Measurements from ENCODE around the gene EPM2A.
"Not testable (repeated sequence)": the region's sequence is repeated elsewhere in the genome, so short reads cannot be mapped to it uniquely, and the experiment has no call there.

The EPM2A gene

DNA sequence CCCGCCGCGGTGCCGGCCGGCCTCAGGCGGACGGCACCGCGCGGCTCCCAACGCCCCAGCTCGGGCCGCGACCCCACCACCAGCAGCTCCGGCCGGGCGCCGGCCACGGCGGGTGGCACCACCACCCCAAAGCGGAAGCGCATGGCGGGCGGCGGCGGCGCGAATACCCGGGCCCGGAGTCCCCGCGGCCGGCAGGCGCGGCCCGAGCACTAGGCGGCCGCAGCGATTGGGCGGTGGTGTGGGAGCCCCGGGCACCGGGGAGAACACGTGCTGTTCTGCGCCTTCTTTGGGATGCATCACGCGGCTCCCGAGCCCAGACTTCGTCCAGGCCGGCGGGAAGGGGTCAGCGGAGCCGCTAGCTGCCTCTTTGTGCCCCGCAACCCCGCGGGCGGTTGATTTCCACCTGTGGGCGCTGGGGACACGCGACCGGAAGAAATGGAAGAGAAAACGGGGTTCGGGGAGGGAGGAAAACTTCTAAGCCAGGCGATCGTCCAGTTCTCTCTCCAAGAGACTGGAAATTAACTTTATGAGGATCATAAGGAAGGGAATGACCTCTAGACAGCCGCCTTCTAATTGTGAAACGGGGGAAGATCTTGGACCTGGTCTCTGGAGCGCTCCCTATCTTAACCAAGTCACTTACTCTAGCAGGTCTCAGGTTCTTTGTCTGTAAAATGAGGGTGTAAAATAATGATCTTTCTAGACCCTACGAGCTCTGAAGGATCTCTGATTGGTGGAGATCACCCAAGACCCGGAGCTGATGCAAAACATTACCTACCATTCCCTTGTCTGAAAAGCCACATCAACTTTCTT lies at the start of gene EPM2A:
Gene EPM2A, minus strand, starts transcription at position 165 of the 810 bp plus-strand sequence. Its CDS starts 22 bp downstream, at position 143.
- DNase-seq, result peak; percentile 29

DNA sequence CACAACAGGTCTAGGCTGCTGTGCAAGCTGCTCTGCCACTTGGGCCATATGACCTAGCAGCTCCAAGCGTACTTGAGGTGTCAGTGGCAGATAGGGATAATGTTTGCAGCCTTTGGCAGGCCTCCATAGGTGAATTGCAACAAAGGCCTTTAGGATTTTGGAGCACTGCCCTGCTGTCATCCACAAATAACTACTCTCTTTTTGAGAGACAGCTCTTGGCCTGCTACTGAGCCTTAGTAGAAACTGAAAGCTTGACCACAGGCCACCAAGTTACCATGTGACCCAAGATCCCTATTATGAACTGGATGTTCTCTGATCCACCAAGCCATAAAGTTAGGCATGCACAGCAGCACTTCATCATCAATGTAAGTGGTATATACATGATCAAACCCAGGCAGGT lies 49.4 kb upstream of the EPM2A start:
- no peak for DNase-seq

DNA sequence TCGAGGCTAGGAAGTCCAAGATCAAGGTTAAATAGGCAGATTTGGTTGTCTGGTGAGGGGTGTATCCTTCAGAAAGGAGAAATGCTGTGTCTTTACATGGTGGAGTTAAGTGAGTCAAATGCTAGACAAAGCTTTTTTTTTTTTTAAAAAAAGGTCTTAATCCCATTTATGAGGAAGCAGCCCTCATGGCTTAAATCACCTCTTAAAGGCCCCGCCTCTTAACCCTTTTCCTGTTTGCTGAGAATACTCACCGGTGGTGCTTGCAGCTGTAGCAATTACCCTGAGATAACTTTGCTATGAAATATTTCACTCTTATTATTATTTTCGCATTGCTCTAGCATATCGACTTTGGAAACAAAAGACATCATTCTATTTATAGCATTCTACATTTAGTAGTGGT lies 48.5 kb upstream of the EPM2A start:
- no peak for DNase-seq

DNA sequence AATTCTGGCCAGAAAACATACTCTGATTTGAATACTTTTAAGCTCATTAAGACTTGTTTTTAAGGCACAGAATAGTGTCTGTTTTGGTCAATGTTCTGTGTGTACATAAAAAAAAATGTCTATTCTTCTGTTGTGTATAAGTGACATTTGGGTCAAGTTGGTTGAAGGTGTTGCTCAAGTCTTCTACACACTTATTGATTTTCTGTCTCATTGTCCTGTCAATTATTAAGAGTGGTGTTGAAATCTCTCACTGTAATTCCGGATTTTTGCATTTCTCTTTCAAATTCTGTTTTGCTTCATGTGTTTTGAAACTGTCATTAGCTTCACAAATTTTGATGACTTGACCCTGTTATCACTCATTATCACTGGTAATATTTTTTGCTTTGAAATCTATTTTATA lies 37.5 kb upstream of the EPM2A start:
- no peak for DNase-seq

DNA sequence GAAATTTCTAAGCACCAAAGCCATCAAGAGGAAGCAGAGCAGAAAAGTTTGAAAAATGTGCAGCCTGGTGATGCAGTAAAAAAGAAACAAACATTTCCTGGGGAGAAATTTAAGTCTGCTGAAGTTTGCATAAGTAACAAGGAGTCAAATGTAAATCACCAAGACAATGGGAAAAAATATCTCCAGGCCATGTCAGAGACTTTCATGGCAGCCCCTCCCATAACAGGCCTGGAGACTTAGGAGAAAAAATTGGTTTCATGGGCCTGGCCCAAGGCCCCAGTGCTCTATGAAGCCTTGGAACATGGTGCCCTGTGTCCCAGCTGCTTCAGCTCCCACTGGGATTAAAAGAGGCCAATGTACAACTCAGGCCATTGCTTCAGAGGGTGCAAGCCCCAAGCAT lies 30.1 kb upstream of the EPM2A start:
- no peak for DNase-seq

DNA sequence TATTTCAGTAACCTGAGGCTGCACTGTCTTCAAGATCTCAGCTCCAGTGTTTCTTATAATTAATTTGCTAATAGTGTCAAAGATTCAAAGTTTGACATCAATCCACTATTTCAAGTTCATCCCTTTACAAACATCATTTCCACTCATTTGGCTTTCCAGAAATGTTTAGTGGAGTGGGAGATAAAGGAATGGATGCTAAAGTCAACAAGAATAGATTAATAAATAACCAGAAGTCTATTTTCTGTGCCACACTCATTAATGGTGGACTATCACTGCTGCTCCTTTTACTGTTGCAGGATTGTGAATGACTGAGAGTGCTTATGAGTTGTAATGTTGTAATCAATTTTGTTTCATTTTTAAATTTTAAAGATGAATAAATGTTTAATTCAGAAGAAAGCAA lies 28.4 kb upstream of the EPM2A start:
- DNase-seq, result no peak

DNA sequence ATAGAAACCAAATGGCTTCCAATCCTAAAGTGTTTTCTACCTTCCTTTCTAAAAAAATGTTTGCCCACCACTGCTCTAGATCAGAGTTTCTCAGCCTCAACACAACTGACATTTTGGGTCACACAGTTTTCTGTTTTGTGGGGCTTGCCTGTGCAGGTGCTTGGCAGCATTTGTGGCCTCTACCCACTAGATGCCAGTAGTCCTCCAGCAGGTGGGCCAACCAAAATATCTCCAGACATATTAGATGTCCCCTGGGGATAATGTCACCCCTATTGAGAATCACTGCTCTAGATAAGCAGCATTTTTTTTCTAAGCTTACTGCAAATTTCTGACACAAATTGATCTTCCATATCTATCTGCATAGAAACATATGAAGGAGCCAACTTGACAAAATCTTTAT lies 26.3 kb upstream of the EPM2A start:
- DNase-seq, result no peak

DNA sequence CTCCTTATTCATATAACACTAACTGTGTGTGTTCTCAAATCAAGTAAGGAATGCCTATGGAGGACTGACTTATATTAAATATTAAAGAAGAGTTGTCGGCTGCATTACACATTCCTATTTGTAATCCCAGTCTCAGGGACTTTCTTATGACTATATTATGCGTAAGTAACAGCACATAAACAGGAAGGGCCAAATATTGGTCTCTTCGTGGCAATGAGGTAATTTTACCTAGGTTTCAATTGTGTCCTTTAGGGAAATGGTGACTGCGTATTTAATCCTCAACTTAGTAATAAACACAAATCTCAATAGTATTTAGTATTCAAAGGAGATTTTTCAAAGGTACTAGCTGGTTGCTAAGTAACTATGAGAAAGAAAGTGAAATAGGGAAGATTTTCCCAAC lies 22.8 kb upstream of the EPM2A start:
- no peak for DNase-seq

DNA sequence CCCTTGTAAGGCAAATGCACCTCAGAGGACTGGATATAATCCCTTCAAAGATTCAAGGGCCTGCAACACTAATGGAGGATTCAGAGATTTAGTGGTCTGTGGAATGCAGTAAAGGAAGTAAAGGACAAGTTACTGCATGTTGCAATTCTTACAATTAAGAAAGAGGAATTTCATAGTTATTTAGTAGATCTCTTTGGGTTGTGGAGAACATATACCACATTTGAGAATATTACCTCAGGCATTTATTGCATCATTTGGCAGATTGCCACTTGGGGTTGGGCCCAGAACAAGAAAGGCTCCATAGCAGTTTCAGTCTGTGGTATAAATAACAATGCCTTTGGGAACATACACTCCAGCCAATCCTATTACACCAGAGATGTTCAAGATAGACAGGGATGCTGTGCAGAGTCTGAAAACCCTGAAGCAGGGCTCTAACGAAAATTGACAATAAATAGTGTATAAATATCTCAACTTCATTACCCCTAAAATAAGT lies 20.9 kb upstream of the EPM2A start:
- DNase-seq, result no peak

DNA sequence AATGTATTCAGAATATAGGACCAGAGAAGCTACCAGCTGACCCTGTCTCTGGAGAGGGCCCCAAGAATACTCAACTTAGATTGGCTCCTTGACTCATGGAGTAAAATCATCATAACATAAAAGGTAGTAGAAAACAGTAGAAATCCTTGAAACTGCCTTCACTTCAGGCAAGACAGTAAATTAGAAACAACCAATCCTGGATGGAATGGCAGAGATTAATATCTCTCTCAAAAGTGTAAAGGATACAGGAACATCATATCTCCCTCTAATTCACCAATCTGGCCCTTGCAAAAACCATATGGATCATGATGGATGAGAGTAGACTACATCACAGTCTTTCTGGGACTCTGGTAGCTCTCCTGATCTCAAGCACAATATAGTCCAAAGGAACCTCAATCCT lies 20.4 kb upstream of the EPM2A start:
- DNase-seq, result no peak

DNA sequence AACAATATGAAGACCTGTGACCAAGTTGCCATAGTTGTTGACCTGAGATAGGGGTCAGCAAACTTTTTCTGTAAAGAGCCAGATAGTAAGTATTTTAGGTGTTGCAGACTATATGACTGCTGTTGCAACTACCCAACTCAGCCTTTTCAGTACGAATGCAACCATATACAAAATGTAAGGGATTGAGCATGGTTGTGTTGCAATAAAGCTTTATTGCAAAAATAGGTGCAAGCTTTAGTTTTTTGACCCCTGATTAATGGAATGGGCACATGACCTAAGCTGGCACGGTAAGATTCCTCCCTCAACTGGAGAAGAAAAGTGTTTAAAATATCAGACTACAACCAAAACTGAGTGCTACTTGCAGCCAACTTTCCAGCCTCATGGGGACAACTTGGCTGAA lies 17.3 kb upstream of the EPM2A start:
- no peak for DNase-seq

DNA sequence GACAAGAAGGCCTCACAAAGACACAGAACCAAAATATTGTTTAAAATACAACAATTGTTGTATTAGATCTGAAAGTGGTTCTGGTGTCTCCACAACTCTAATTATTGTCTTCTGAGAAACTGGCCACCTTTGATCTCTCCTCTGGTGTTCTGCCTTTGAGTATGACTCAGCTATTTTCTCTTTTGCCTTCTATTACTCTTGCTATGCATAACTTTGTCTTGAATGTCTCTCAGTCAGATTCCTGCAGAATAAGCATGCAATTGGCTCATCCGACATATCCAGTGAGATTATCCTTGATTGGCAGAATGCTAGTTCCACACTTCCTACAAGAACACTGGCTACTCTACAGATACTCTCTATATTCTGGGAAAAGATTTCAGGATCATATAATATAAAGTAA lies 14.3 kb upstream of the EPM2A start:
- DNase-seq, result no peak

DNA sequence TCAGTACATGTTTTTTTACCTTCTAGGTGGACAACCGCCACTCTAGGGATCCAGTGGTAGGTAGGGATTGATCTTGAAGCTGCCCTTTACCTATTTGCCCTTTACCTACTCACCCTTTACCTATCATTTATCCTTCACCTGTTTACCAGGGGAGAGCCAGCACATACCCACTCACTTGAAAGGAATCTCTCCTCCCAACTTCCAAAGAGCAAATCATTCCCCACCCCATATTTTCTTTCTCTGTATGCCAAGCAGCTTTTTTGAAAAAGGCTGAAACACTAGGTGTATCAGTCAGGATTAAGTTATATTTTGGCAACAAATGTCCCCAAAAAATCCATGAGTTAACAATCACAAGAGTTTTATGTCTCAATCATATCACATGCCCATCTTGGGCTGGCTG lies 10.5 kb upstream of the EPM2A start:
- DNase-seq, result no peak

DNA sequence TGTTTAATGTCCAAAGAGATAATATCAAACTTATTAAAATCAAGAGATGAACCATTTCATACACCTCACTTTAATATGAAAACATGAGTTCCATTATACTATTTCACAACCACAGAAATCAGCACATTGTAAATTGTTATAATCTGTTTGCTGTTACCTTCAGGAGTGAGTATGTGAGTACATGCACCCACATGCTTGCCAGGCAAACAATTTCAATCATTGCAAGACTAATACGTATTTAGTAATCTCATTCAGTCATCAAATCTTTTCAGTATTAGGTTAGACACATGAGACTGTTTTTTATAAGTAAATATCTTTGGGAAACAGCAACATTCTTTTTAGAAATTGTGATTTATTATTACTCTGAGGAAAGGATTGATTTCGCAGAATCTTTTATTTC lies 9.3 kb upstream of the EPM2A start:
- no peak for DNase-seq

DNA sequence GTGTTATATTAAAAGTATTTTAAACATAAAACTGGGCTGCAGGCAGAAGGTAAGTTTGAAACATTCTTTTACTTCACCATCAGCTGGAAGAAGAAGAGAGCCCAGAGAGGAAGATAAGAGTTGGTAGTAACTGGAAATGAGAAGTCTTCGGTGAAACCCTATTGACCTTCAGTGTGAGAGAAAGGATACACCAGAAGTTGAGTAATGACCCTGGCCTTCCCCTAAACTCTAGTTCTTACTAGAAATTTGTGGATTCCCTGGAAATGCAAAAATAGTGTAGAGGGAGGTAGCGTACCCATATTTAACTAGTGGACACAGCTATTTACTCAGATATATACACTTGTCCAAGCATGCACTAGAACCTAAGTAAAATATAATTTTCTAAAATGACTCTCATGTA lies 8.0 kb upstream of the EPM2A start:
- DNase-seq, result no peak

DNA sequence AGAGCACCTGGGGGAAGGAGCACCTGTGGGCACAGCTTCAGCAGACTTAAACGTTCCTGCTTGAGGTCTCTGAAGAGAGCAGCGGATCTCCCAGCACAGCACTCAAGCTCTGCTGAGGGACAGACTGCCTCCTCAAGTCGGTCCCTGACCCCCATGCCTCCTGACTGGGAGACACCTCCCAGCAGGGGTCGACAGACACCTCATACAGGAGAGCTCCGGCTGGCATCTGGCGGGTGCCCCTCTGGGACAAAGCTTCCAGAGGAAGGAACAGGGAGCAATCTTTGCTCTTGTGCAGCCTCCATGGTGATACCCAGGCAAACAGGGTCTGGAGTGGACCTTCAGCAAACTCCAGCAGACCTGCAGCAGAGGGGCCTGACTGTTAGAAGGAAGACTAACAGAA lies 7.2 kb upstream of the EPM2A start:
- DNase-seq, result not testable (repeated sequence)

DNA sequence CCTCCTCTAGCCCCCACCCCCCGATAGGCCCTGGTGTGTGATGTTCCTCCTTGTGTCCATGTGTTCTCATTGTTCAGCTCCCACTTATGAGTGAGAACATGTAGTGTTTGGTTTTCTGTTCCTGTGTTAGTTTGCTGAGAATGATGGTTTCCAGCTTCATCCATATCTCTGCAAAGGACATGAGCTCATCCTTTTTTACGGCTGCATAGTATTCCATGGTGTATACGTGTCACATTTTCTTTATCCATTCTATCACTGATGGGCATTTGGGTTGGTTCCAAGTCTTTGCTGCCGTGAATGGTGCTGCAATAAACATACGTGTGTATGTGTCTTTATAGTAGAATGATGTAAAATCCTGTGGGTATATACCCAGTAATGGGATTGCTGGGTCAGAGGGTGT lies 4.4 kb upstream of the EPM2A start:
- not testable (repeated sequence) for DNase-seq

DNA sequence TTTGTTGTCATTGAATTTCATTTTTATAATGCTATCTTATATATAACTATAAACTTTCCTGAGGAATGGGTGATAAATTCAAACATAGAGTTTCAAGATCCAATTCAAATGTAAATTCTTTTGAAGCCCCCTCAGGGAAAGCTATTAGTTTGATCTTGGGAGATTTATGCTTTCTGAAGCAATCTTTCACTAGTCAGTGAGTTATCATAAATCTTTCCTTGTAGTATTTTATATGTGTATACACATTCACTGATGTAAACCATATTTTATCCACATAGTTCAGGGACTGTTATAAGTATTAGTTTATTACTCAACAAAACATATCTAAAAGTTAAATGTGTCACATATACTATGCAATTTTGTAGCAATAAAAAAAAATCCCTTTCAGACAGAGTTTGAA lies 2.9 kb upstream of the EPM2A start:
- no peak for DNase-seq

DNA sequence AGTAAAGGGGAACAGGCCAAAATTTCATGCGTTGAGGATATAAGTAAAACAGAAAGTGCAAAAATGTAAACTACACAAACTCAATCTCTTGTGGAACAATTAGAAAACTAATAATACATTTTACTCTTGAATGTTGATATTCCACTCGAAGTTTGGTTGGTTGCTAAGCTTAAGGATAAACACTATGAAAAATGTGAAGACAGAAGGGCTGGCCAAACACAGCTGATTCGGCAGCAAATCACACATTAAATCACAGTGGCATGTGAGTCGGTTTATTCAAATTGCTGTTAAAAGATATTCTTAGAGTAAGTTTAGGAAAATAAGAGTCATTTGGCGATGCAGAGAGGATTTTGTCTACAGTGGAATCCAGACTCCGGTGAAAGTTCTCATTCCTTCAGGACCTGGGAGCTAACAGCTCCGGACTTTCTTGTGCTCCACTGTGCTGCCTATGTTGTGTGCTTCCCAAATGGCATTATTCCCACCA lies 1.4 kb upstream of the EPM2A start:
- no peak for DNase-seq

DNA sequence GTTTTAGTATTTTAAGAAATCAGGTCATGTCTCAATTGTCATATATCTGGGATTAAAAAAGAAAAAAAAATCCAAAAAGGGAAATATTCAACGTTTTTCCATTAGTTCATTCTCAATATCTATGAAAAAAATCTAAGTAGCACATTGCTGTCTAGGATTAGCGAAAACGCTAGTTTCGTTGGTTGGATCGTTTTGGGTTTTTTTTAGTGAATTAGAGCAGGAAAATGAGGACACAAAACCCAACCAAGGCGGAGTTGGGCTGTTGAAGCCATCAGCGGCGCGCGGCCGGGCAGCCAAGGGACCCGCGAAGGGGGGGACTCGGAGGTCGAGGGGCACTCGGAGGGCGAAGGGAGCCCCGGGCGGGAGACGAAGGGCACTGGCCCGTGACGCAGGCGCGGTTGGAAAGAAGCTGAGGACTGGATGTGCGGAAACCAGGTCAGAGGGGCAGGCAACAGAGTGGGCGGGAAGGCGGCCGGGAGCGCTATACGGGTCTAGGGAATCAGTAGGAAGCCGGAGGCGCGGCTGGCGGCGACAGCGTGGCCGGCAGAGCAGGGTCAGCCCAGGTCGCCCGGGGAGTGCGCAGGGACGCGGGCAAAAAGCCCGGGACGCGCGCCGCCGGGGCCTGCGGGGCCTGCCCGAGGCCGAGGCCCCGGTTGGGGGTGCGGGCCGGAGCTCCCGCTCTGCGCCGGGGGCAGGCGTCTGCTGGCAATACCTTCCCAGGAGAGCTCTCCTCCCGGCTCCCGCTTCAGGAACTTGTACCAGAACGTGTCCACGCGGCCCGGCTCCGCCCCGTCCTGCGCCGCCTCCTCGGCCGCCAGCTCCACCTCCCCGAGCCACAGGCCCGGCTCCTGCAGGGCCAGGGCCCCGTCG lies 599 bp downstream of the EPM2A start:
- peak; percentile 54 for DNase-seq

DNA sequence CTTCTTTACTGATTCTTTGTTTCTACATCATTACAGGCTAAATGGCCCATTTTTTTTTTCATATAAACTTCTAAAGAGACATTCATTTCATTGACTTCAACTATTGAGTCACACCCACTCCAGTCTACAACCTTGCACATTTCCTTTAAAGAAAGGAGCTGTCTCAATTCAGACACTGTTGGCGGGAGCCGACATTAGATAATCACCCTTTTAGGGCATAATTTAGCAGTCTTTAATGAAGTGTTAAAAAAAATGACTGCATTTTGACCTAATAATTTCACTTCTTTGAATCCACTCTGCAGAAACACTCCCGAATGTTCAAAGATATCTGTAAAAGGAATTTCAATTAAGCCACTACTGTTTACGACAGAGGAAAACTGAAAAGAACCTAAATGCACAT lies 1.5 kb downstream of the EPM2A start:
- DNase-seq, result peak; percentile 17

DNA sequence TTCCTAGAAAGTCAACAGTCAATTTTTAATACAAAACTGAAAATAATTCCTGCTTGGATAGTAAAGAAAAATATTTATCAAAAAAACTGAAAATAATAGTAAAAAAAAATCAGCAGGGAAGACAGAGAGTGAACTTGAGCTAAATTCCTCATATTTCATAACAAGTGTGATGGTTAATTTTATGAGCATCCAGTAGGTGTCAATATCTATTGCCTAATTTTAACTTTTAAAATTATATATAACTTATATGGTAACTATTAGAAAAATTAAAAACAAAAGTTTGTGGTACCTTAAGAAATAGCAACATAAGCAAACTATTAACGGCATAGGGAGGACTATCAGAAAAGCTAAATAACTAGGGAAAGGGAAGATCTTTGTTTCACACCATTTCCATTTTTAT lies 2.1 kb downstream of the EPM2A start:
- no peak for DNase-seq

DNA sequence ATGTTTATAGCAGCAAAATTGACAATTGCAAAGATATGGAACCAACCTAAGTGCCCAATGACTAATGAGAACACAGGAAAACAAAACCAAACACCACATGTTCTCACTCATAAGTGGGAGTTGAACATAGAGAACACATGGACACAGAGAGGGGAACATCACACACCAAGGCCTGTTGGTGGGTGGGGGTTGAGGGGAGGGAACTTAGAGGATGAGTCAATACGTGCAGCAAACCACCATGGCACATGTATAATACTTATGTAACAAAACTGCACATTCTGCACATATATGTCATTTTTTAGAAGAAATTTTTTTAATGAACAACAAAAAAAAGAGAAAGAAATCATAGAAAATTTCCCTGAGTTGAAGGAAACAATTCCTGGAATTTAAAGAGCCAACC lies 3.9 kb downstream of the EPM2A start:
- DNase-seq, result no peak

DNA sequence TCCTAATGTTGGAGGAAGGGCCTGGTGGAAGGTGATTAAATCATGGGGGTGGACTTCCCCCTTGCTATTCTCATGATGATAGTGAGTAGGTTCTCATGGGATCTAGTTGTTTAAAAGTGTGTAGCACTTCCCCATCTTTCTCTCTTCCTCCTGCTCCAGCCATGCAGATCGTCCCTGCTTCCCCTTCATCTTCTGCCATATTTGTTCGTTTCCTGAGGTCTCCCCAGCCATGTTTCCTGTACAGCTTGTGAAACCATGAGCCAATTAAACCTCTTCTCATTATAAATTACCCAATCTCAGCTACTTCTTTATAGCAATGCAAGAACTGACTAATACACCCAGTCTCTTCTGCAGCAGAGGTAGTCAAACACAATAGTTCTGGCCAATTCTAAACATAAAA lies 5.4 kb downstream of the EPM2A start:
- DNase-seq, result no peak
